ENCODE measurements around the gene GRM4.

GRCh38 chr6:34044945-34045595, 100.8 kb downstream of the GRM4 start:
- TF ChIP-seq POLR2A (IDR thresholded peaks at IDR 0.05) = no peak
- TF ChIP-seq CTCF (IDR thresholded peaks at IDR 0.05) = no peak

Data from uterus (tissue), 2 donors.